Natural killer cell (primary cell): Measurements from ENCODE around the gene SCMH1. TPM values are rescaled to one million over a fixed set of nuclear protein-coding genes. Genes with fewer than 3 reads are reported as not detected.

ENCODE experiments used
- ATAC-seq, 3 donors: fragments of 150-1000 bp in 2 of 3; fragments of 200-7000 bp in 1 of 3; cut with Tn5 transposase; 1 replicate in 1 of 3; 2 replicates in 2 of 3; pipeline ENCODE4 v1.10.0; 2021; ENCODE audit warnings: mild to moderate bottlenecking in 2 of 3, moderate library complexity in 2 of 3
- DNase-seq, 2 donors: peaks; one replicate each; pipeline versions ENCODE4 v3.0.0 to v3.0.0-alpha.2; 2013 to 2021; ENCODE audit warnings: mixed read lengths in 1 of 2
- H3K27ac ChIP-seq: one replicate; pipeline ENCODE4 v1.5.1; 2013; ENCODE audit warnings: mild to moderate bottlenecking, low read length
- H3K27me3 ChIP-seq: one replicate; pipeline ENCODE4 v1.6.1; 2013; ENCODE audit warnings: low read length; ENCODE audit not compliant: control insufficient read depth, insufficient read depth
- H3K36me3 ChIP-seq: one replicate; pipeline ENCODE4 v1.6.1; 2013; ENCODE audit warnings: low read length; ENCODE audit not compliant: control insufficient read depth, insufficient read depth
- H3K4me1 ChIP-seq: one replicate; pipeline ENCODE4 v1.6.1; 2013; ENCODE audit warnings: low read length; ENCODE audit not compliant: control insufficient read depth, insufficient read depth
- H3K4me3 ChIP-seq: one replicate; pipeline ENCODE4 v1.5.1; 2013; ENCODE audit warnings: low read length
- H3K9me3 ChIP-seq: one replicate; pipeline ENCODE4 v1.6.1; 2013; ENCODE audit warnings: low read length; ENCODE audit not compliant: control insufficient read depth, insufficient read depth
- H3K27ac Mint-ChIP-seq, 2 donors: one replicate each; pipeline ENCODE4 v1.8.0; 2022; ENCODE audit warnings: mild to moderate bottlenecking in 2 of 2, mixed read lengths in 2 of 2, moderate library complexity in 1 of 2
- H3K27me3 Mint-ChIP-seq, 2 donors: one replicate each; pipeline ENCODE4 v1.8.0; 2022; ENCODE audit warnings: low read depth in 2 of 2, mixed read lengths in 2 of 2
- H3K36me3 Mint-ChIP-seq: one replicate; pipeline ENCODE4 v1.8.0; 2022; ENCODE audit warnings: mixed read lengths
- H3K4me1 Mint-ChIP-seq, 2 donors: one replicate each; pipeline ENCODE4 v1.8.0; 2022; ENCODE audit warnings: mixed read lengths in 2 of 2
- H3K4me3 Mint-ChIP-seq: one replicate; pipeline ENCODE4 v1.8.0; 2022; ENCODE audit warnings: mild to moderate bottlenecking, moderate library complexity, mixed read lengths
- H3K9me3 Mint-ChIP-seq, 2 donors: one replicate each; pipeline ENCODE4 v1.8.0; 2022; ENCODE audit warnings: mixed read lengths in 2 of 2
- CTCF ChIP-seq: fragments of 200-600 bp; IDR thresholded peaks from one replicate; pipeline ENCODE4 v1.8.0; 2022; ENCODE audit warnings: antibody characterized with exemption
- WGBS: methylation state at CpG from one replicate; pipeline ENCODE4 v1.1.7; 2013; ENCODE audit warnings: missing lambda C conversion rate; ENCODE audit not compliant: insufficient coverage; 5-methylcytosine and 5-hydroxymethylcytosine counted together
- intact Hi-C: fragments of 100-400 bp; cut with micrococcal nuclease; formaldehyde crosslinking; loops from one replicate; pipeline ENCODE4 v1.14.2; 2022
- total RNA-seq, 4 donors: library from RNA; stranded (reverse); fragments of 120-200 nt in 1 of 4; gene quantifications; one replicate each; pipeline versions ENCODE4 v1.2.3 to v1.2.4, GENCODE V29; 2013 to 2022

The SCMH1 gene
- total RNA-seq, 3 donors from 2014 or later (not counting 1 experiment from before 2014, with no cell fraction given): 8.3 to 10.2 (median 9.1) TPM

- WGBS: 98% methylated on average over 5 of the region's 5 CpGs
- Mint-ChIP-seq H3K27me3 (no peaks in the 10 kb centered on the region), H3K9me3 (no peaks in the 10 kb centered on the region)
Observed at GRCh38 chr1:41023279-41023990, 218.7 kb downstream of the SCMH1 start.

GRCh38 chr1:41022424-41022823 lies 219.7 kb downstream of the SCMH1 start:
- H3K27me3 ChIP-seq: no peaks in the 10 kb centered on the region

More at GRCh38 chr1:41023279-41023990, 218.7 kb downstream of the SCMH1 start:
- no peak overlapping the region for H3K27ac Mint-ChIP-seq
- Histone ChIP-seq H3K36me3 (peaks cover 8% of the 10 kb centered on the region), H3K27ac (no peak overlapping the region), H3K9me3 (no peaks in the 10 kb centered on the region), H3K4me3 (no peak overlapping the region), H3K27me3 (no peaks in the 10 kb centered on the region), H3K4me1 (peaks cover 8% of the 10 kb centered on the region)
- no peak for TF ChIP-seq CTCF
- no peaks in the 10 kb centered on the region for H3K36me3 Mint-ChIP-seq
- no peak for DNase-seq
- H3K4me1 Mint-ChIP-seq: peaks cover 5 to 18% of the 10 kb centered on the region in 2 donors
- no peak overlapping the region for H3K4me3 Mint-ChIP-seq
- intact Hi-C loops: no loop called here
- ATAC-seq: no peak

GRCh38 chr1:41021526-41022308 lies 220.4 kb downstream of the SCMH1 start, which contains the start of gene SLFNL1:
Gene SLFNL1 (minus strand): TSS chr1:41021725. CDS start chr1:41020660, 1,065 bp downstream.
- H3K4me1 ChIP-seq: peaks cover 8% of the 10 kb centered on the region
- no peak within 1 kb of the TSS for H3K4me3 Mint-ChIP-seq
- intact Hi-C loops: no loop called here
- H3K27ac ChIP-seq: no peak within 1 kb of the TSS
- peaks cover 5 to 19% of the 10 kb centered on the region in 2 donors for H3K4me1 Mint-ChIP-seq
- H3K9me3 ChIP-seq: no peaks in the 10 kb centered on the region
- no peaks in the 10 kb centered on the region for H3K27me3 ChIP-seq
- TF ChIP-seq CTCF: no peak
- H3K27ac Mint-ChIP-seq: no peak within 1 kb of the TSS
- H3K4me3 ChIP-seq: no peak within 1 kb of the TSS
- H3K36me3 ChIP-seq: no peaks in the 10 kb centered on the region
- DNase-seq (no peak), ATAC-seq (no peak)
- 75% methylated on average over 12 of the region's 12 CpGs for WGBS
- H3K36me3 Mint-ChIP-seq: no peaks in the 10 kb centered on the region
- no peaks in the 10 kb centered on the region for H3K27me3 Mint-ChIP-seq
- no peaks in the 10 kb centered on the region for H3K9me3 Mint-ChIP-seq

More at GRCh38 chr1:41022424-41022823, 219.7 kb downstream of the SCMH1 start:
- H3K27me3 Mint-ChIP-seq: no peaks in the 10 kb centered on the region
- H3K4me1 ChIP-seq: peaks cover 8% of the 10 kb centered on the region
- H3K4me3 ChIP-seq: no peak overlapping the region
- intact Hi-C loops: no loop called here
- H3K36me3 Mint-ChIP-seq: no peaks in the 10 kb centered on the region
- no peak for TF ChIP-seq CTCF
- no peak overlapping the region for H3K27ac Mint-ChIP-seq
- WGBS: 96% methylated on average over 10 of the region's 10 CpGs
- no peak overlapping the region for H3K27ac ChIP-seq
- H3K4me3 Mint-ChIP-seq: no peak overlapping the region
- H3K9me3 ChIP-seq: no peaks in the 10 kb centered on the region
- no peak for DNase-seq
- no peaks in the 10 kb centered on the region for H3K9me3 Mint-ChIP-seq
- H3K4me1 Mint-ChIP-seq: peaks cover 5 to 19% of the 10 kb centered on the region in 2 donors
- no peak for ATAC-seq
- peaks cover 2% of the 10 kb centered on the region for H3K36me3 ChIP-seq
